GM12865 (cell line): ENCODE measurements around the gene CASP8.

Experiments
- DNase-seq: peaks from one replicate; pipeline ENCODE4 v3.0.0; 2010; ENCODE audit warnings: low read depth
- H3K4me3 ChIP-seq: 2 replicates; pipeline ENCODE4 v1.5.1; 2011; ENCODE audit warnings: mild to moderate bottlenecking, low read depth, low read length, control low read depth
- CTCF ChIP-seq: IDR thresholded peaks from 2 replicates; pipeline ENCODE4 v1.5.1; 2011; ENCODE audit warnings: low read length, control low read depth, low read depth, inconsistent platforms; ENCODE audit not compliant: insufficient read depth; ENCODE audit errors: missing control alignments

CASP8 gene

GRCh38 chr2:201269764-201270163 lies 9.4 kb downstream of the CASP8 start:
- no peak overlapping the region for H3K4me3 ChIP-seq
- TF ChIP-seq CTCF, result no peak
- no peak for DNase-seq

GRCh38 chr2:201270293-201271001 lies 10.1 kb downstream of the CASP8 start:
- no peak for DNase-seq
- no peak for TF ChIP-seq CTCF
- H3K4me3 ChIP-seq, result no peak overlapping the region

- TF ChIP-seq CTCF, result no peak
- no peak overlapping the region for H3K4me3 ChIP-seq
- no peak for DNase-seq
Observed at GRCh38 chr2:201271917-201272316, 11.6 kb downstream of the CASP8 start.

GRCh38 chr2:201273330-201273983 lies 13.1 kb downstream of the CASP8 start:
- no peak for TF ChIP-seq CTCF
- DNase-seq, result no peak
- no peak overlapping the region for H3K4me3 ChIP-seq

- no peak overlapping the region for H3K4me3 ChIP-seq
- TF ChIP-seq CTCF, result no peak
- no peak for DNase-seq
Observed at GRCh38 chr2:201275069-201275468, 14.7 kb downstream of the CASP8 start.

GRCh38 chr2:201275990-201276389 lies 15.7 kb downstream of the CASP8 start:
- TF ChIP-seq CTCF, result no peak
- no peak overlapping the region for H3K4me3 ChIP-seq
- no peak for DNase-seq
